ENCODE measurements around the gene ADGRF4.

The ADGRF4 gene

GRCh38 chr6:47686411-47686810 lies 12.0 kb upstream of the ADGRF4 start:
- no peak for DNase-seq

DNA sequence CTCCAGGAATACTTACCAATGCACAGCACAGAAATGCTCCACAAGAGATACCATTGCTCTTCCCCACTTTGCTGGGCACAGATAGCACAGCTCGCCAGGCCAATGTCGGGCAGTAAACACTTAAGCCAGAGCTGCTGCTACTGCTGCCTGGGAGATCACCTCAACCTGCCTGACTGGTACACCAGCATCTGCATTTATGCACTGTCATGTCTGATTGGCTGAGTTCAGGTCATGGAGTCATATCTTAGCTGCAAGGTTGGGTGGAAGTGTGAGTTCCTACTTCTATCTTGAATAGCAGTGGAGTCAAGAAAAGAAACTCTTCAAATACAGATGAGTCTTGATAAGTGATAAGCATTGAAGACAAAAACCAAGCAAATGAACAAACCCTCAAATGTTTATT lies 10.9 kb upstream of the ADGRF4 start:
- no peak for DNase-seq

DNA sequence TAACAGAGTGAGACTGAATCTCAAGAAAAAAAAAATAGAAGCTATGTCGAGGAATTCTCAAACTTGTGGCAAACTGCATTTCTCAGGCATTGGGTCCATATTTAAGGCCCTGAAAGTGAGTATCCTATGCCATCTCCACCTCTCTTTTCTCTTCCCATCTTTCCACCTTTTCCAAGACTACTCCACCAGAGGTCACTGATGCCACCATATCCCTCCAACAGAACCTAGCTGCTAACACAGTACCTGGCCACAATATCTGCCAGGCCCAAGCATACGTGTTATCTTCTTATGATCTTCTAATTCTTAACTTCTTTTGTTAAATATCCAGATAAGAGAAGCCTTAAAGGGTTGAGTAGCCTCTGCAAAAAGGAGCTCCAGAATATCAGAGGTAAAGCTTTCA lies 8.2 kb upstream of the ADGRF4 start:
- DNase-seq = no peak

DNA sequence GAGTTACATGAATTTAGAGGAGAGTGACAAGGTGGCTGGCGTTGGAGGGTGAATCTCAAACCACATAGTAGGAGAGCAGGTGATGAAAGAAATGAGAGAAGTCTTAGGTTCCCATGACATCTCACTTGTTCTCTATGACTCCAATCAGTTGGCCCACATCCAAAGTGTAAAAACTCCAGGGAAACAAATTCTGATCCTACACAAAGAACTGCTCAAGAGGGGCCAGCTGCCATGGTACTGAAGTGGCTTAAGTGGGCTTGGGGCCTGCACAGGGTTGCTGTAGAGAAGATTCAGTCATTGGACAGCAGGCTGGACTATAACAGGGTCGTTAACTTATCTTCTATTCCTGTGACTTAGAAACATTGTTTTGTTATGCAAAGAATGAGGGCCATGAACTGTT lies 7.6 kb upstream of the ADGRF4 start:
- no peak for DNase-seq

DNA sequence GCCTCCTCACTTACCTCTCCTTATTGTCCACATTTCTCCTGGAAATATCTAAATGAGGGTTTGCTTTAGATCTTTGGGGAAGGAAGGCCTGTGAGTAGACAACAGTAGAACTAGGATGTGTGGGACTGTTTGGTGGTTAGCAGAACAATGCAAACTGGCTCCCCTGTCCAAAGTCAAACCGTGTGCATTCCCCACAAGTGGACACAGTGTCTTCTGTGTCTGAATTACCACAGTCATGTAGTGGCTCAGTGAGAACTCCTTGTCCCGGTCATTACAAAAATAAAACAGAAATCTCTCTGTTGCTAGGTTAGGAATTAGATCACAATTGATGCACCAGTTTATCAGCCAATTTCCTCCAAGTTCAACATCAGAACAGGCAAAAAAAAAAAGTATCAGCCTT lies 455 bp upstream of the ADGRF4 start:
- DNase-seq = no peak

DNA sequence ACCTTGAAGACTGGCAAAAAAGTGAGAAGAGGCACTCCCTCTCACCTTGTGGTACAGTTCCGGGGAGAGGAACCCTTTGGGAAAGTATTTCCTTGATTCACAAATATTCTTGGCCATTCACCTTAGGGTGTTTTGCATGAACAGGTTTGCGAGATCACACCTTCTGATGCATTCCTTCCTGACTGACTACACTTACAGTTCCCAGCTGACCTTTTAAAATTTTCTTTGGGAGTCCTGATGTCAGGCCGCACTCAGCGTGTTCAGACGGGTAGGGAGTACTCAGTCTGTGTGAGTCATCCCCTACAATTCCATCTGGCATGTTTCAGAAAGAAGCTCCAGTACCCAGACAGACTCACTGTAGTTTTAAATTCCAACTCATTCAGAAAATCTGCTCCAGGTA lies 1.7 kb downstream of the ADGRF4 start:
- no peak for DNase-seq

GRCh38 chr6:47700596-47700995 lies 2.2 kb downstream of the ADGRF4 start:
- DNase-seq = no peak

GRCh38 chr6:47701363-47701762 lies 3.0 kb downstream of the ADGRF4 start:
- no peak for DNase-seq

GRCh38 chr6:47709160-47709559 lies 10.8 kb downstream of the ADGRF4 start:
- no peak for DNase-seq

GRCh38 chr6:47710295-47710694 lies 11.9 kb downstream of the ADGRF4 start:
- DNase-seq = no peak

GRCh38 chr6:47713200-47713599 lies 14.8 kb downstream of the ADGRF4 start:
- no peak for DNase-seq

- DNase-seq = no peak
Measured at GRCh38 chr6:47714802-47715201, 16.4 kb downstream of the ADGRF4 start.

- DNase-seq = no peak
Measured at GRCh38 chr6:47715782-47716181, 17.4 kb downstream of the ADGRF4 start.

DNA sequence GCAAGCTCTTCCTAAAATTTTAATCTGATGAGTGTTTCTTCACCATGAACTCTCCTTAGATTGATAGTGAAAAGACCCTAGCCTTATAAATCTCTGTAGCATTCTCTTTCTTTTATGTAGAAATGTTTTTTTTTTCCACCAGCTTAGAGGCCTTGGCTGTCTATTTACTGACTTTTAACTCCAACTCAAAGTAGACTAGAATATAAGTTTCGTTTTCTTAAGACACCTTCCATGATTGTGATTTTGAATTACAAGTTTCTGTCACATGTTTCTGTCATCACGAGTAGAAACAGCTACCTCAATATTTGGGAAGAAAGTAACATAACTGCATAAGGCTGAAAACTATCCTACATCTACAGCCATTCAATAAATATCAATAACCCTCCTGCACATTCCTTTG lies 17.8 kb downstream of the ADGRF4 start:
- DNase-seq = no peak

GRCh38 chr6:47718571-47718970 lies 20.2 kb downstream of the ADGRF4 start:
- DNase-seq = no peak

GRCh38 chr6:47721189-47721588 lies 22.8 kb downstream of the ADGRF4 start:
- no peak for DNase-seq

- DNase-seq = no peak
Measured at GRCh38 chr6:47722194-47722593, 23.8 kb downstream of the ADGRF4 start.

DNA sequence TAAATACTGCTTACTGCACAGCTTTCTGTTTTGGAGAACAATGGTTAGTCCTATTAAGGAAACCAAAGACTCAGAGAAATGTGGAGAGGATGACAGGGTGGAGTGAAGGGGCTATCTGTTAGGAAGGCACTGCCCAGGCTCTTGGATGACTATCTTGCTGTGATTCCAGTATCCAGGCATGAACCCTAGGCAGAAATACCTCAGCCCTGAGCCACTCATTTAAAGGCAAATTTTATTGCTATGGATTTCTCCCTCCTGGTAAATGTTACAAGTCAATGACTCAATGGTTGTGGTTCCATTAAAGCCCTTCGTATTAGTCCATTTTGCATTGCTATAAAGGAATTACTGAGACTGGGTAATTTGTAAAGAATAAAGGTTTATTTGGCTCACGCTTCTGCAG lies 25.9 kb downstream of the ADGRF4 start:
- no peak for DNase-seq

GRCh38 chr6:47727391-47727790 lies 29.0 kb downstream of the ADGRF4 start:
- no peak for DNase-seq

- DNase-seq = no peak
Measured at GRCh38 chr6:47729019-47729418, 30.6 kb downstream of the ADGRF4 start.

- no peak for DNase-seq
Measured at GRCh38 chr6:47729457-47729856, 31.1 kb downstream of the ADGRF4 start.

GRCh38 chr6:47733879-47734558 lies 35.6 kb downstream of the ADGRF4 start:
- no peak for DNase-seq

DNA sequence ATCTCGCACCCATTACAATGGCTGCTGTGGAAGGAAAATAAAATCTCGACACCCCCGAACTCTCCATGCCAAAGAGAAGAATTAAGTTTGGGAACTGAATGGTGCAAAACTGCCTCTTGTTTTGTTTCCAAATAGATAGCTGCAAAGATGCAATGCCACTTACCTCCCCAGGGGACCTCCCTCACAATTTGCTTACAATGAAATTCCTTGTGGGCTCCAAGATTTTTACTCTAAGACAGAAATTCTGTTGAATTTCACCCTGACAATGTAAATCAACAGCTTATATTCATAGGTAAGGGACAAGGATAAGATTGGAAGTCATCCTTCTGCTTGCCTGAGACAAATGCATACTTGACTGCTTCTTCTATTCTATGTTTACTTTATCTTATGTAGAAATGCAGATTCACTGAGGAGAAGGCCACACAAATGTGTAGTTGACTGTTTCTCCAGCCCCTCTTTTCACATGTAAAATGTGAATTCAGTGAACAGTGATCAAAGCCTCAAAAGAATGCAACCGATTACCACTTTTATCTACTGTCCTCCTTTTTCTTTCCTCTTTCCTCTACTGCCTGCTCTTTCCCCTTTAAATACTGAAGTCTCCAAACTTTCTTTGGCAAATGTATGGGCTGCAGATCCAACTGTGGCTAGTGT lies 36.6 kb downstream of the ADGRF4 start:
- DNase-seq = no peak

- no peak for DNase-seq
Measured at GRCh38 chr6:47736083-47736700, 37.8 kb downstream of the ADGRF4 start.

DNA sequence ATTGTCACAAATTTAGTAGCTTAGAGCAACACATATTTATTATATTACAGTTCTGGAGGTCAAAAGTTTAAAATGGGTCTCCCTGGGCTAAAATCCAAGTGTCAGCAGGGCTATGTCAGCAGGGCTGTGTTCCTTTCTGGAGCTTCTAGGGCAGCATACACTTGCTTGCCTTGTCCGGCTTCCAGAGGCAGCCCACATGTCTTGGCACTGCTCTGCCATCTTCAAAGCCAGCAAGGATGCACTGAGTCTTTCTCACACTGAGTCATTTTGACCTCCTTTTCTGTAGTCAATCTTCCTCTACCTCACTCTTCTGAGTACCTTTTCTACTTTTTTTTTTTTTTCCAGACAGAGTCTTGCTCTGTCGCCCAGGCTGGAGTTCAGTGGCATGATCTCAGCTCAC lies 39.0 kb downstream of the ADGRF4 start:
- DNase-seq = no peak
